ENCODE measurements around the gene RPL37.
"Not testable (repeated sequence)": the region's sequence is repeated elsewhere in the genome, so short reads cannot be mapped to it uniquely, and the experiment has no call there.

RPL37 gene

GRCh38 chr5:40871177-40871576 is 36.2 kb upstream of the RPL37 start:
- Histone ChIP-seq H3K79me2 (ENCODE audit: insufficient read depth, low read length) (no peaks in the 10 kb centered on the region), H3K36me3 (ENCODE audit: insufficient read depth, low read length) (no peaks in the 10 kb centered on the region), H4K20me1 (ENCODE audit: insufficient read depth, low read length) (no peaks in the 10 kb centered on the region), H3K27me3 (ENCODE audit: insufficient read depth, low read length, poor library complexity) (peaks cover 4% of the 10 kb centered on the region), H3K4me3 (ENCODE audit: low read depth in 1 of 2, low read length in 2 of 2) (no peak overlapping the region), H3K4me1 (ENCODE audit: insufficient read depth, low read length) (no peaks in the 10 kb centered on the region), H3K4me2 (ENCODE audit: insufficient read depth, low read length) (no peak overlapping the region), H3K27ac (ENCODE audit: low read length) (no peak overlapping the region), H2AFZ (ENCODE audit: low read depth, low read length) (no peak overlapping the region), H3K9me3 (ENCODE audit: insufficient read depth, low read length, severe bottlenecking) (no peaks in the 10 kb centered on the region), H3K9ac (ENCODE audit: low read depth, low read length) (no peak overlapping the region)
- ATAC-seq (ENCODE audit: insufficient read depth, low read depth) = no peak
- no peak for DNase-seq
- TF ChIP-seq CTCF (IDR thresholded peaks at IDR 0.05; ENCODE audit: borderline replicate concordance, extremely low read depth, low read length, poor library complexity, severe bottlenecking) (no peak), EZH2 (IDR thresholded peaks at IDR 0.05; ENCODE audit: borderline replicate concordance, low read depth, low read length, severe bottlenecking) (no peak)

GRCh38 chr5:40869384-40869783 is 34.4 kb upstream of the RPL37 start:
- H3K9ac ChIP-seq (ENCODE audit: low read depth, low read length) = no peak overlapping the region
- no peaks in the 10 kb centered on the region for H3K9me3 ChIP-seq (ENCODE audit: insufficient read depth, low read length, severe bottlenecking)
- TF ChIP-seq CTCF (IDR thresholded peaks at IDR 0.05; ENCODE audit: borderline replicate concordance, extremely low read depth, low read length, poor library complexity, severe bottlenecking) (no peak), EZH2 (IDR thresholded peaks at IDR 0.05; ENCODE audit: borderline replicate concordance, low read depth, low read length, severe bottlenecking) (no peak)
- ATAC-seq (ENCODE audit: insufficient read depth, low read depth) (no peak), DNase-seq (no peak)
- H3K36me3 ChIP-seq (ENCODE audit: insufficient read depth, low read length) = no peaks in the 10 kb centered on the region
- no peaks in the 10 kb centered on the region for H4K20me1 ChIP-seq (ENCODE audit: insufficient read depth, low read length)
- peaks cover 4% of the 10 kb centered on the region for H3K27me3 ChIP-seq (ENCODE audit: insufficient read depth, low read length, poor library complexity)
- no peak overlapping the region for H2AFZ ChIP-seq (ENCODE audit: low read depth, low read length)
- no peaks in the 10 kb centered on the region for H3K79me2 ChIP-seq (ENCODE audit: insufficient read depth, low read length)
- H3K4me3 ChIP-seq (ENCODE audit: low read depth in 1 of 2, low read length in 2 of 2) = no peak overlapping the region
- no peak overlapping the region for H3K27ac ChIP-seq (ENCODE audit: low read length)
- no peaks in the 10 kb centered on the region for H3K4me1 ChIP-seq (ENCODE audit: insufficient read depth, low read length)
- no peak overlapping the region for H3K4me2 ChIP-seq (ENCODE audit: insufficient read depth, low read length)

DNA sequence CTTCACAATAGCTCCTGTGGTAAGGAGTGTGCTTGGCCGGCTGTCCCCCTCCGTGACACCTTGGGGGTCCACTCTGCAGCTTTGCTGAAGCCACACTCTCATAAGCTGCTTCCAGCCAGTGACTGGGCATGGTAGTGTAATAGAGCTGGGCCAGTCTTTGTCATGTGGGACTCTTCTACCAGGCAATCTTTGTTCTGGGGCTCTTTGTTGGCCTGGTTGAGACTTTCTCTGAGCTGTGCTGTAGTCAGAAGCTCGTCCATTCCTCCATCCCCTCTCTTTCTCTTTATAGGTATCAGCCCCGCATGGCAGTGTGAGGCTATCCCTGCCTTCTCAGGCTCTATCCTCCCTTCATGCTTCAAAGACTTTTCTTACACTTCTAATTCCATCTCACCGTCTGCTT is 31.8 kb upstream of the RPL37 start:
- DNase-seq = no peak
- no peak for ATAC-seq (ENCODE audit: insufficient read depth, low read depth)
- no peak overlapping the region for H3K27ac ChIP-seq (ENCODE audit: low read length)
- H3K9ac ChIP-seq (ENCODE audit: low read depth, low read length) = no peak overlapping the region
- no peak overlapping the region for H2AFZ ChIP-seq (ENCODE audit: low read depth, low read length)
- H3K4me1 ChIP-seq (ENCODE audit: insufficient read depth, low read length) = no peaks in the 10 kb centered on the region
- no peaks in the 10 kb centered on the region for H3K9me3 ChIP-seq (ENCODE audit: insufficient read depth, low read length, severe bottlenecking)
- no peaks in the 10 kb centered on the region for H3K79me2 ChIP-seq (ENCODE audit: insufficient read depth, low read length)
- H3K4me3 ChIP-seq (ENCODE audit: low read depth in 1 of 2, low read length in 2 of 2) = no peak overlapping the region
- H3K4me2 ChIP-seq (ENCODE audit: insufficient read depth, low read length) = no peak overlapping the region
- TF ChIP-seq EZH2 (IDR thresholded peaks at IDR 0.05; ENCODE audit: borderline replicate concordance, low read depth, low read length, severe bottlenecking) (no peak), CTCF (IDR thresholded peaks at IDR 0.05; ENCODE audit: borderline replicate concordance, extremely low read depth, low read length, poor library complexity, severe bottlenecking) (no peak)
- H3K36me3 ChIP-seq (ENCODE audit: insufficient read depth, low read length) = no peaks in the 10 kb centered on the region
- no peaks in the 10 kb centered on the region for H4K20me1 ChIP-seq (ENCODE audit: insufficient read depth, low read length)
- H3K27me3 ChIP-seq (ENCODE audit: insufficient read depth, low read length, poor library complexity) = no peaks in the 10 kb centered on the region

GRCh38 chr5:40865004-40865403 is 30.0 kb upstream of the RPL37 start:
- H3K36me3 ChIP-seq (ENCODE audit: insufficient read depth, low read length); H2AFZ ChIP-seq (ENCODE audit: low read depth, low read length); H3K79me2 ChIP-seq (ENCODE audit: insufficient read depth, low read length); H3K4me1 ChIP-seq (ENCODE audit: insufficient read depth, low read length); H3K9ac ChIP-seq (ENCODE audit: low read depth, low read length); H3K27me3 ChIP-seq (ENCODE audit: insufficient read depth, low read length, poor library complexity); H3K4me3 ChIP-seq (ENCODE audit: low read depth in 1 of 2, low read length in 2 of 2); DNase-seq; H3K4me2 ChIP-seq (ENCODE audit: insufficient read depth, low read length); H4K20me1 ChIP-seq (ENCODE audit: insufficient read depth, low read length); H3K27ac ChIP-seq (ENCODE audit: low read length); H3K9me3 ChIP-seq (ENCODE audit: insufficient read depth, low read length, severe bottlenecking); ATAC-seq (ENCODE audit: insufficient read depth, low read depth): not testable (repeated sequence)
